ENCODE data around the gene TFEB.
"Not testable (repeated sequence)": the region's sequence is repeated elsewhere in the genome, so short reads cannot be mapped to it uniquely, and the experiment has no call there.

Gene TFEB

DNA sequence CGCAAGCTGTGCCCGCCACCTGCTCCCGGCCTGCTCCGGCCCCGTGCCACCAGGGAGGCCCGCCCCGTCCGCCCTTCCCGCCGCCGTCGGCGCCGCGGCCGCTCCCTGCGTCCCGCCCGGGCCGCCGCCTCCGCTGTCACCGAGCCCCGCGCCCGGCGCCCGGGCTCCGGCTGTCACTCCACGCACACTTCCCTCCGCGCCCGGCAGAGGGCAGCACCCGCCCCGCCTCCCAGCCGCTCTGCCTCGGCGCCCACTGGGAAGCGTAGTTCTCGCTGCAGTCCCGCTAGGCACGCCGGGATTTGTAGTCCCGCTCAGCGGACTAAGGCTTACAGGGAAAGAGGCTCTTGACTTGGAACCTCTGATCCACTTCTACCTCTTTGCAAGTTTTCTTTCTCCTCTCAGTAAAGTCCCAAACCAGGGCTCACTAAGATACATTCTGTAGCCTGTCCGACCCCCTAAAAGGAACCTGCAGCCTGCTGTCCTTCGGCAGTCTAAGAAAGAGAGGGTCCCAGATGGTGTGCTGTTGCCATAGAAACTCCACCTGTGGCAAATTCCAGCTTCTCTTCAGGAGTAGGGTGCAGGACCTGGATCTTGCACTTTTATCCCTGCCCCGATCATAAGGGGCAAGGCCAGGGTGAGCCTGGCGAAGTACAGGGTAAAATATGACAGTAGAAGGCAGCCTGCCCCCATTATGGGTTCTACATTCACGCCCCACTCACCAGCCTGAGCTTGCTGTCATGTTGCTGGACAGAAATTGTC lies at the start of gene TFEB:
Gene TFEB (minus strand): TSS at position 182 of the 759 bp plus-strand sequence. CDS start 44,395 bp downstream, outside the sequence.
- peak; percentile 91 for DNase-seq

DNA sequence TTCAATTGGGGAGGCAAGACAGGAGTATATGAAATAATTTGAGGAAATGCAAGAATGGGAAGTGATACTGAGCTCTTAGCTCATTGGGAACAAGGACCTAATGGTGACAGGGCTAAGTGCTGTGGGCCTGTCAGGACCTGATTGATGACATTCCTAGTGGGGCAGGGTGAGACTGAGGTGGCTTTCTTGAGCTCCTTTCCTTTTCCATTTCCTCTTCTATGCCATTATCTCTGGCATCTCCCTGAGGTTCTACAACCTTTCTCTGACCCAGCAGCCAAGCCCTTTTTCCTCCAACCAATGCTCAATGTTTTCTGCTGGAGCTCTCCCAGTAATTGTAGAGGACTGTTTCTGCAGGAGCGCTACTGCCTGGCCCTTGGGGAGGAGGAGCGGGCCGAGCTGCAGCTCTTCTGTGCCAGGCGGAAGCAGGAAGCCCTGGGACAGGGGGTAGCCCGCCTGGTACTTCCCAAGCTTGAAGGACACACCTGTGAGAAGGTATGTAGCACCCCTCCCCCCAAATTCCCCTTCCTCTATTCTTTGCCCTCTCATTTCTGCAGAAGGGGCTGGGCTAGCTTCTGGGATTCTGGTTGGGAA lies 49.3 kb upstream of the TFEB start:
- DNase-seq, result no peak

- no peak for DNase-seq
Measured at GRCh38 chr6:41783106-41783780, 47.8 kb upstream of the TFEB start.

DNA sequence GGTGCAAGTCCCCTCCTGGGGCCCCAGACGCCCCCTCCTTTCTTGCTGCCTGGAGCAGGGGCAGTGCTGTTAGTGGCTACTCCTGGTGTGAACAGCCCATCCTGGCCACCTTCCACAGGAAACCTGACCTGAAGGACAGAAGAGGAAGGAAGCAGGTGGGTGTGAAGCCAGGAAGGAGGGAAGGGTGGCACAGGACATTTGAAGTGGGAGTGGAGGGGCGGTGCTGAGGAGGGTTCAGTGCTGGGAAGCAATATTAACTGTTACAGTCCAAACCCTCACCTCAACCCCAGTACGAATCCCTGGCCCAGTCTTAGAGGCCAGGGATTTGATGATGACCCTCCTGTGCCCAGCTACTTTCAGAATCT lies 45.9 kb upstream of the TFEB start:
- no peak for DNase-seq

GRCh38 chr6:41780551-41781365 lies 45.4 kb upstream of the TFEB start, which contains the start of gene PRICKLE4:
TSS of gene PRICKLE4 (plus strand) at chr6:41780782. CDS start at chr6:41783474, 2,692 bp downstream.
- no peak for DNase-seq

DNA sequence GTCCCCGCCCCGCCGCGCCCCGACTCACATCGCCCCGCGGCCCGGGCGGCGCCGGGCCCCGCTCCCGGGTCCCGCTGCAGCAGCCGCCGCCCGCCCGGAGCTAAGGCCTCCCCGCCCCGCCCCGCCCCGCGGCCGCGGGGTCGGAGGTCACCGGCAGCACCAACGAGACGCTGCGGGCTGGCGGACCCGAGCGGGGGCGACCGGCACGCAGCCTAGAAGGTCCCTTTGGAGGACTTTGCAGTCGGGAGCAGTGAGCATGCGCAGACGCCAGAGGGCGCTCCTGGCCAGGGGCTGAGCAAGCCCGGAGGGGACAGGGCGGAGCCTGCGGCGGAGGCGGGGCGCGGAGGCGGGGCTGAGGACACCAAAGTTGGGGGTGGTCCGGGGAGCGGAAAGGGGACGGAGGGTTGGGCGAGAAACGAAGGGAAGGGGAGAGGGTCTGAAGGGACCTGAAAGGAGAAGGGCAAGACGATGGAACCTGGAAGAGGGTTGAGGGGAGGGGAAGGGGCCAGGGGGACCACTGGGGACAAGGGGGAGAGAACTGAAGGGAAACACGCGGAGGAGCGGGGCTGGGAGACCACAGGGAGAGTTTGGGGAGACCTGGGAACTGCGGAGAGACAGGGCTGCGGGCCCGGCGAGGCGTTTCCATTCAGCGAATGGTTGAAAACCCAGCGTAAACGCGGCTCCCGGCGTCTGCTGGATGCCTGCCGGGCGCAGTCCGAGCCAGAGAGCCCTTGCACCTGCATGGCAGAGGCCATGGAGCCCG lies 44.6 kb upstream of the TFEB start, which contains the start of gene FRS3:
Gene FRS3 (minus strand): TSS at position 113 of the 763 bp plus-strand sequence. CDS start 2,913 bp downstream, outside the sequence.
- peak; percentile 100 for DNase-seq

DNA sequence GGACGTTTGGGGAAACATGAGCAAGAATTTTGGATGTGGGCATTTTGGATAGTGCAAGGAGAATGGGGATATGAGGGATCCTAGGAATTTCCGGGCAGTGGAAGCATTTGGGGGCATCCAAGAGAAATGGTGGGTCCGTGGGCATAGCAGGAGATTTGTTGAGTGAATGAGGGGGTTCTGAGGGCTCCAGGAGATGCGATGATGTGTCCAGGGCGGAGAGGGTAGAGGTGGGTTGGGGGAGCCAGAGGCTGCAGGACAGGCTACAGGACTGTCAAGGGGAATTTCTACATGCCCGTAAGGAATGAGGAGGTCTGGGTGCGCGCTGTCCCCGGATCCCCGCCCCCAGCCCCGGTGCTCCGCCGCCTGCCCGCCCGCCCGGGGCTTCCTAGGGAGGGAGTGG lies 43.9 kb upstream of the TFEB start:
- no peak for DNase-seq

DNA sequence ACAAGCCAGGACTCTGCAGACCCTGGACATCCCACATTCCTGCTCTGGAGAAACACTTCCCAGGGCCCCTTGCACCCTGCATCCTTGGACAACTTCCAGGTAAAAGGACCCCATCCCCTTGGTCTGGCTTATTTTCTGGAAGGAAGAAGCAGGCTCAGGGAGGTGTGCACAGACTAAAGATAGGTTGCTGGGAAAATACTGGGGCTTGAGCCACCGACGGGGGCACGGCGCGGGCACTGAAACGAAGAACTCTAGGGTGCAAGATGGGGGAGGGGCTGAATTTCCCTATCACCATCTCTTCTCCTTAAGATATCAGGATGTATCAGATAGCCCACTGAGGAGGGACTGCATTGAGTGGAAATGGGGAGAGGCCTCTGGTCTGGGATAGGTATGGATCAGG lies 43.5 kb upstream of the TFEB start:
- DNase-seq, result no peak

DNA sequence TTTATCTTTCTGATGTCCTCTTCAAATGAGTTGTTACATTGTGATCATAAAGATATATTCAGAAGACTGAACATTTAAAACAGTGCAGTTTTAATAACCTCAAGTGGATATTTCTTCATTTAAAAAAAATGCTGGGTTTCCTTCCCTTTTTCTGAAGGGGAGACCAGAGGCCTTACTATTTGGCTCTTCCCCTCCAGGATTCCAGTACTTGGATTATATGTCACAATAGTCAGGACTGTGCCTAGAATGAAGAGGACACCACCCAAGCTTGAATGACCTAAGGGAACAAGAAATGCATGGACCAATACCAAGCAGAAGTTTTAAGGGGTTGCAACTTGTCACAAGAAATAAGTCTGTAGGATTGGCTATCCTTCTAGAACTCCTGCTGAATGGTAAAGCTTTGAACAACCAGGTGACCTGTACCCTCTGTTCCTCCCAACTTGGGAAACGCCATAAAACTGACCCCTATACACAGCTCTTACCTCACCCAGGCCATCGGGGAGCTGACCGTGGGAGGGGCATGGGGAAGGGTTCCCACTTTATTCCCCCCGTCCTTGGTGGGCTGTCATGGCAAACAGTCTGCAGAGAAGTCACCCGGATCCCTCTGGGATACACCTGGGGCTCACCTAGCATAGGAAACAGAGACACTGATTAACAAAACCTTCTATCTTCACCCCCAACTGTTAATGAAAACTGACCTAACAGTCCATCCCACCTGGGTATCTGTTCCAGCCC lies 42.3 kb upstream of the TFEB start:
- DNase-seq, result no peak

GRCh38 chr6:41775293-41775882 lies 40.0 kb upstream of the TFEB start:
- no peak for DNase-seq

DNA sequence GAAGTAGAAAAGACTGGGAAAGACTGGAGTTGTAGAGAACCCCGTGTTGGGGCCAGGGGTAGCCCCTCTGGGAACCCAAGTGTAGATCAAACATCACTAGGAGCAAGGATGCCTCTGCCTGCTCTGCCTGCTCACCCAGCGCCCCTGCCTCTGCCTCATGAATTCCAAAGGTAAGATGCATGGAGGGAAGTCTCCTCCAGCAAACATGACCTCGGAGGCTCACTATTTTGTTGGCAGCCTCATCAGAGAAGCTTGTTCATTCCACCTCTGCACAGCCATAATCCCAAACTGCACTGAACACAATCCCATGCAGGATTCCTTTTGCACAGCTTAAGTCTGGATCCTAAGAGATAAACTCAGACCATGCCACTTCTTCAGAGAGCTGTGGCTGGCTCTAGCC lies 39.4 kb upstream of the TFEB start:
- DNase-seq, result no peak

DNA sequence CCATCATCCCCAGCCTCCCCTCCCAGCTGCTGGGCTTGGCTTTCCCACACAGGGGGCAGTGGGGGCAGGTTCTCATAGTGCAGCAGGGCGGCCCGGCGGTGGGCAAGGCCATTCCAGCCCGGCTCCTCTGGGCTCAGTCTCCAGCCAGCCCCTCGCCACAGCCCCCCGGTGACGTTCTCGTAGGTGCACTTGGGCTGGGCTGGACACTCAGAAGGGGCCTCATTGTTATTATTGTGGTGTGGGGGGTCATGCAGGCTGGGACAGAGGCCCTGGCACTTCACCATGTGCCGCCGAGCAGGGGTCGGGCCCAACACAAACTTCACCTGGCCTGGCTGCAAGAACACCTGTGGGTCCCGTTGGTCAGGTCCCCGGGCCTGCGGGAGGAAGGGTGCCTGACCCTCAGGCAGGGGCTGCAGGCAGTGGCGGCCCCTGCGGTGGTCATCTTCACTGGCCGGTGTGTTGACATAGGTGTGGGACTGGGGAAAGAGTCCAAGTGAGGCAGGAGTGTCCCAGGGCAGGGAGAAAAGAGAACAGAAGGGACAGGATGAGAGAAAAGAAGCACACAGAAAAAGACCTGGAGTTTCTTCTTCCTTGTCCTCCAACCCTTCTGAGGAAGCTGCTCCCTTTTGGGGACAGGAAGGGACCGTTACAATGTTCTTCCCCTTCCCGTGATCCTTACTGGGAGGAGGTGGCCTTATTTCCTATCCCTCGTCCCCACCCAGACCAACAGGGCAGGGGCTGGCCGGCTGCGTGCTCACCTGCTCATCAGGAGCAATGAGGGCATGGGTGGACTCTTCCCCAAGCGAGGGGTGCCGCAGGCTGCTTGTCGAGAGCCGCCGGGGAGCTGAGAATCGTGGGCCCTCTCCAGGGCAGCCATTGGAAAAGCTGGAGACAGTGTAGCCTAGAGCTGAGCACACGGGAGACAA lies 35.9 kb upstream of the TFEB start:
- DNase-seq, result no peak

DNA sequence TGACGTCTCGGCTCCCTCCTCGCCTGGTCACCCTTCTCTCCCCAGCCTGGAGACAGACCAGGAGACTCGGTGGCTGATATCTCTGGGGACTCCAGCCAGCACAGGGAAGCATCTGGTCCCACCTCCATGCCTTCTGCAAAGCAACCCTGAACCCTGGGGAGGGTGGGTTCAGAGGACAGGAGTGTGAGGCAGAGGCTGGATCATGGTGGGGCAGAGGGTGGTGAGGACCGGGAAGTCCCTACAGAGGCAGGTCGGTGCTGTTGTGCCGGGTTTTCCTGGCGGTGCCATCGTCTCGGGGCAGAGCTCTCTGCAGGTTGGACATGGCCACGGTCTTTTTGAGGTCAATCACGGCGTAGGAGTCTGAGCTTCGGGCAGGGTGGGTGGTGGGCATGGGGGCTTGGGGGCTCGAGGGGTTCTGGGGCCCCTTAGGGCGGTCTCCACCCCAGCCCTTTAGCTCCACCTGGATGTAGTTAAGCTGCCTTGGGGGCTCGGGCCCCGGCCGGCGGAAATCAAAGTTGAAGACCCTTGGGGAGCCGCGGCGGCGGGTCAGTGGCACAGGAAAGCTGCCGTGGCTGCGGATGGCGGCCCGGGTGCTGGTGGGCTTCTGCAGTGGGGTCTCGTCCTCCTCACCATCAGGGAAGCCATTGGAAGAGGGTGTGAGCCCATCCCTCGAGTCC lies 35.1 kb upstream of the TFEB start:
- DNase-seq, result no peak

DNA sequence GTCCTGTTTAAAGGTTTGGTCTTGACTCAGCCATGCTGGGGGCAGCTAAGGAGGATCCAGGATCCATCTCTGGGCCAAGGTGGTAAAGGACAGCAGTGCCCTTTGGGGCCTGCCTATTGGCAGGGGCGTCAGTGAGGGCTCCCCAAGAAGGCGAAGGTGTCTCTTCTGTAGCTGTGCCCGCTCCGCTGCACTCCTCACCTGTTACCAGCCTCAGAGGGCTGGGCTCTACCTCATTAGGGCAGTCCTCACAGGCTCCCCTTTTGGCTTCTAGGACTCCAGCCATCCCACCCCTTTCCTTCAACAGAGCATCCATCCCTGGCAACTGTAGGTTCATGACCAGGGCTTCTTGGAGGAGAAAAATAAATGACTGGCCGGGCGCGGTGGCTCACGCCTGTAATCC lies 34.0 kb upstream of the TFEB start:
- no peak for DNase-seq

GRCh38 chr6:41768545-41769308 lies 33.3 kb upstream of the TFEB start:
- no peak for DNase-seq

GRCh38 chr6:41767112-41767833 lies 31.9 kb upstream of the TFEB start:
- no peak for DNase-seq

DNA sequence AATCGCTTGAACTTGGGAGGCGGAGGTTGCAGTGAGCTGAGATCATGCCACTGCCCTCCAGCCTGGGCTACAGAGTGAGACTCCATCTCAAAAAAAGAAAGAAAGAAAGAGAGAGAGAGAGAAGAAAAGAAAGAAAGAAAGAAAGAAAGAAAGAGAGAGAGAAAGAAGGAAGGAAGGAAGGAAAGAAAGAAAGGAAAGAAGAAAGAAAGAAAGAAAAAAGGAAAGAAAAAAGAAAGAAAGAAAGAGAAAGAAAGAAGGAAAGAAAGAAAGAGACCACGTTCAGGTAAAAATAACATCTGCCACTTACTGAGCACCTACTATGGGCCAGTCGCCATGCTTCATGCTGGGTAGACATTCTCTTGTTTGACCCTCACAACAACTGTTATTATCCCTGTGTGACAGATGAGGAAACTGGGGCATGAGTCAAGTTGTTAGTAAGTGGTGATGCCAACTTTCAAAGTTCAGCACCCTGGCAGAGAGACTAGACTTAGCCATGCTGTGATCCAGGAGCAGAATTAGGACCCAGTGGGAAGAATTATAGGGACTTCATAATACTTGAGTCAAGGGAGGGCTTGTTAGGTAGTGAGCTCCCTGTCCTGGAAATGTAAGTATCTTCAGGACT lies 30.7 kb upstream of the TFEB start:
- DNase-seq, result not testable (repeated sequence)

Data from activated T-cell treated with anti-CD3 and anti-CD28 coated beads for 4 hours (primary cell).